Activated CD8-positive, alpha-beta memory T cell treated with anti-CD3 and anti-CD28 coated beads for 48 hours (primary cell): ENCODE measurements around the gene PRSS33.

Experiments
- DNase-seq, 3 experiments: peaks; one replicate each; pipeline ENCODE4 v3.0.0-alpha.2; 2020; ENCODE audit warnings: low read depth in 2 of 3, low spot score in 2 of 3

The PRSS33 gene

DNA sequence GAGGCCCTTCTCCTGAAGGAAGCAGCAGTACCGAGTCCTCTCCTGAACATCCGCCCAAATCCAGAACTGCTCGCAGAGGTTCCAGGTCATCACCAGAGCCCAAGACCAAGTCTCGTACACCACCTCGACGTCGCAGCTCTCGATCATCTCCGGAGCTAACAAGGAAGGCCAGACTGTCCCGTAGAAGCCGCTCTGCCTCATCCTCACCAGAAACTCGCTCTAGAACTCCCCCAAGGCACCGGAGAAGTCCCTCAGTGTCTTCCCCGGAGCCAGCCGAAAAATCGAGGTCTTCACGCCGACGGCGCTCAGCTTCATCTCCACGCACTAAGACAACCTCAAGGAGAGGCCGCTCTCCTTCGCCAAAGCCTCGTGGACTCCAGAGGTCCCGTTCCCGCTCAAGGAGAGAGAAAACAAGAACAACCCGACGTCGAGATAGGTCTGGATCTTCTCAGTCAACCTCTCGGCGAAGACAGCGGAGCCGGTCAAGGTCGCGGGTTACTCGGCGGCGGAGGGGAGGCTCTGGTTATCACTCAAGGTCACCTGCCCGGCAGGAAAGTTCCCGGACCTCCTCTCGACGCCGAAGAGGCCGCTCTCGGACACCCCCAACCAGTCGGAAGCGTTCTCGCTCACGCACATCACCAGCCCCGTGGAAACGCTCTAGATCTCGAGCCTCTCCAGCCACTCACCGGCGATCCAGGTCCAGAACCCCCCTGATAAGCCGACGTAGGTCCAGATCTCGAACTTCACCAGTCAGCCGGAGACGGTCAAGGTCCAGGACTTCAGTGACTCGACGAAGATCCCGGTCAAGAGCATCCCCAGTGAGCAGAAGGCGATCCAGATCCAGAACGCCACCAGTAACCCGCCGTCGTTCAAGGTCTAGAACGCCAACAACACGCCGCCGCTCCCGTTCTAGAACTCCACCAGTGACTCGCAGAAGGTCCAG is 21.6 kb downstream of the PRSS33 start:
- DNase-seq, result no peak

DNA sequence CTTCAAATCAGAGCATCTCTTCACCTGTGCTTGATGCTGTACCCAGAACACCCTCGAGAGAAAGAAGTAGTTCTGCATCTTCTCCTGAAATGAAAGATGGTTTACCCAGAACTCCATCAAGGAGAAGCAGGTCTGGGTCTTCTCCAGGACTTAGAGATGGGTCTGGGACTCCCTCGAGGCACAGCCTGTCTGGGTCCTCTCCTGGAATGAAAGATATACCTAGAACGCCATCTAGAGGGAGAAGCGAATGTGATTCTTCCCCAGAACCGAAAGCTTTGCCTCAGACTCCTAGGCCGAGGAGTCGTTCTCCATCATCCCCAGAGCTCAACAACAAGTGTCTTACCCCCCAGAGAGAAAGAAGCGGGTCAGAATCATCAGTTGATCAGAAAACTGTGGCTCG is 22.6 kb downstream of the PRSS33 start:
- no peak for DNase-seq

DNA sequence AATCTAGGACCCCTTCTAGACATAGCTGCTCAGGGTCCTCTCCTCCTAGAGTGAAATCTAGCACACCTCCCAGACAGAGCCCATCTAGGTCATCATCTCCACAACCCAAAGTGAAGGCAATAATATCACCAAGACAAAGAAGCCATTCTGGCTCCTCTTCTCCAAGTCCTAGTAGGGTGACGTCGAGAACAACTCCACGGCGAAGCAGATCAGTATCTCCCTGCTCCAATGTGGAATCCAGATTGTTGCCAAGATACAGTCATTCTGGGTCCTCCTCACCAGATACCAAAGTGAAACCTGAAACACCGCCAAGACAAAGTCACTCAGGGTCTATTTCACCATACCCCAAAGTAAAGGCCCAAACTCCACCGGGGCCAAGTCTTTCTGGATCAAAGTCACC is 24.2 kb downstream of the PRSS33 start:
- DNase-seq, result no peak

- DNase-seq, result no peak
Observed at GRCh38 chr16:2762711-2763110, 24.6 kb downstream of the PRSS33 start.

- no peak for DNase-seq
Observed at GRCh38 chr16:2761886-2762583, 25.3 kb downstream of the PRSS33 start.

DNA sequence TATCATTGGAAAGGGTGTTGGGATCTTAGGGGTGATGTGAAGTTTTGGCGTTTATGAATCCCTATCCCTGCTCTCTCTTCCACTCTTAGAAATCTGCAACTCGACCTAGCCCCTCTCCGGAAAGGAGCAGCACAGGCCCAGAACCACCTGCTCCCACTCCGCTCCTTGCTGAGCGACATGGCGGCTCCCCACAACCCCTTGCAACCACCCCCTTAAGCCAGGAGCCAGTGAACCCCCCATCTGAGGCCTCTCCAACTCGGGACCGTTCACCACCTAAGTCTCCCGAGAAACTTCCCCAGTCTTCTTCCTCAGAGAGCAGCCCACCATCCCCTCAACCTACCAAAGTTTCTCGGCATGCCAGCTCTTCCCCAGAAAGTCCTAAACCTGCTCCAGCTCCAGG is 25.9 kb downstream of the PRSS33 start:
- DNase-seq, result no peak

DNA sequence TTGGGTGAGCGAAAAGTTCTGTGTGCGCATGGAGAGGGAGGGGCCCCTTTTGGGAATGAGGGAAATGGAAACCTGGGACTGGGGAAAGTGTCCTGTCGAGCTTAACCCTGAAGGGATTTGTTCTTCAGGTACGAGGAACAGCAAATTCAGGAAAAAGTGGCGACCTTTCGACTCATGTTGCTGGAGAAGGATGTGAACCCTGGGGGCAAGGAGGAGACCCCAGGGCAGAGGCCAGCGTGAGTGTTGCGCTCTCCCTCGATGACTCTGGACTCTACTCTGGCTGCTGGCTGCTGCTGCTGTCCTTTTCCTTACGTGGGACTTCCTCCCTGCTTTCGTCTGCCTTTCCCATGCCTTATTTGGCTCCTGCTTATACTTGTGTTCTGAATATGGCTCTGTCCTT is 30.0 kb downstream of the PRSS33 start:
- no peak for DNase-seq

DNA sequence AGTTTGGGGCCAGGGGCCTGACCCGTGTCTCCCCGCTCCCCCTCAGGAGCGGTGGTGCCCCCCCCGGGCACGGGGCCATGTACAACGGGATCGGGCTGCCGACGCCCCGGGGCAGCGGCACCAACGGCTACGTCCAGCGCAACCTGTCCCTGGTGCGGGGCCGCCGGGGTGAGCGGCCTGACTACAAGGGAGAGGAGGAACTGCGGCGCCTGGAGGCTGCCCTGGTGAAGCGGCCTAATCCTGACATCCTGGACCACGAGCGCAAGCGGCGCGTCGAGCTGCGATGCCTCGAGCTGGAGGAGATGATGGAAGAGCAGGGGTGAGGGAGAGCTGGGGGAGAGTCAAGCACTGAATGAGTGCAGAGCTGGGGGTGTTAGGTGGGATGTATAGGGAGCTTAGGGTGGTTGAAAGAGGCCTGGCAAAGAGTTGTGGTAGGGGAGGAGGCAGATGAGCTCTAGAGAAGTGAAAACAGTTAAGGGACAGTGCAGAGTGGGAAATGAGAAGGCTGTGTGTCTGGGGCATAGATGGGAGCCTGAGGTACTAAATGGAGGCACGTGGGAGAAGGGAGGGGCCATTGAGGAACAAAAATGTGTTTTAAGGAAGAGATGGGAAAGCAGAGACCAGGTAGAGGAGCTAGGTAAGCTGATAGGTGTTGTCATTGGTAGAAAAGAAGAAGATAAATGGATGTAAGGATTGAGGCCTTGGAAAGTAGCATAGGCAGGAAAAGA is 30.9 kb downstream of the PRSS33 start:
- DNase-seq, result no peak

GRCh38 chr16:2755158-2755557 is 32.2 kb downstream of the PRSS33 start:
- DNase-seq, result no peak

GRCh38 chr16:2753733-2754020 is 33.7 kb downstream of the PRSS33 start:
- DNase-seq, result no peak

GRCh38 chr16:2752850-2753732 is 34.3 kb downstream of the PRSS33 start:
- peak in 2 of 3 experiments; percentile 41 to 63 for DNase-seq

DNA sequence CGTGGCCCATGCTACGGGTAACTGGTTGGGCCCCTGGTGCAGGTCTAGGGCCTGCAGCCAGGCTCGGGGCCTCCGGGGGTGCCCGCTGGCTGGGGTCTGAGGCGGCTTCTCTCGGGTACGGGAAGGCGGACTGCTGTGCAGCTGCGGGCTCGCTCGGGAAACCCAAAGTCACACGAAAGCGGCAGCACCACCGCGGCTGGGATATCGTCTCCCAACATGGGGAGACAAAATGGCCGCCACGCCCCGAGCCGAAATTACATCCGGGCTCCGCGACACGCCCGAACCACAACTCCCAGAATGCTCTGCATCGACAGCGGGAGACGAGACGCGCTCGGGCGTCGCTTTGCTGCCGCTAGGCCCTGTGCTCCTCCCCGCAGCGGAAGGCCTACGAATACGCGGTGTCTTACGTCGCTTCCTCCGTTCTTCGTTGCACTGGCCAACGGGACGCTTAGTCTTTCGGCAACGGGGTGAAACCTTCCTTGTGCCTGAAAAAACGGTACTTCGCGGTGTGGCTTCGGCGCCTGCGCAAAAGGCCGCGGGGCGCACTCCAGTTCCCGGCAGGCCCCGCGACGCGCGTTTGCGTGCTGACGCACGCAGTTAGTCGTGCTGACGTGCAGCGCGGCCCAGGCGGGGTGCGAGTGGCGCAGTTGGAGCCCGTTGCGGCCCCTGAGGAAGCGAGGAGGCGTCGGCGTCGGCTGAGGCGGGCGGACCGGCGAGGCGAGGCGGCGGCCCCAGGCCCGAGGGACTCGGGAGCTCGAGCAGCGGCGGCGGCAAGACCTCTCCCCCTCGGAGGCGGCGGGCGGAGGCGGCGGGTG is 35.1 kb downstream of the PRSS33 start, which contains the start of gene SRRM2:
SRRM2 (plus strand) TSS at position 604 of the 815 bp plus-strand sequence. CDS start 3,727 bp downstream, outside the sequence.
- peak; percentile 86 to 92 (median 91) for DNase-seq

DNA sequence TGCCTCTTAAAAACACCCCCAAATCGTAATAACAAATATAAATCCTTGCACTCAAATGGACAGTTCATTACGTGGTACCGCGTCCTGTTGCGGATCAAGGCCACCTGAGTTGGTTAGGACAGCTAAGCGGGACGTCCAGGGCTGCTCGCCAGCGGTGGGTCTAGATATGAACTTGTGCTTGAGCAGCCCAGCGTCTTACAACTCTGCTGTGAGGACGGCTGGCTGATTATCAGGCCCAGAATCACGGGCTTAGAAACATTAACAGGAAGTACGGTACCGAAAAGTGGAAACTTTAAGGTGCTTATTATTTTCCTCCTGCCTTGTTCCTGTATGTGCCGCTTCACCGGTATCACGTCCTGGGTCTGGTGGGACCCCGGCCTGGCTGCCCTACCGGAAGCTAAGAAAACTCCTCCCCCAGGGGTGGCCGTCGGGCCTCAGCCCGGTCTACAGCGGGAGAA is 35.8 kb downstream of the PRSS33 start:
- no peak for DNase-seq

- DNase-seq, result no peak
Observed at GRCh38 chr16:2749936-2750335, 37.4 kb downstream of the PRSS33 start.

DNA sequence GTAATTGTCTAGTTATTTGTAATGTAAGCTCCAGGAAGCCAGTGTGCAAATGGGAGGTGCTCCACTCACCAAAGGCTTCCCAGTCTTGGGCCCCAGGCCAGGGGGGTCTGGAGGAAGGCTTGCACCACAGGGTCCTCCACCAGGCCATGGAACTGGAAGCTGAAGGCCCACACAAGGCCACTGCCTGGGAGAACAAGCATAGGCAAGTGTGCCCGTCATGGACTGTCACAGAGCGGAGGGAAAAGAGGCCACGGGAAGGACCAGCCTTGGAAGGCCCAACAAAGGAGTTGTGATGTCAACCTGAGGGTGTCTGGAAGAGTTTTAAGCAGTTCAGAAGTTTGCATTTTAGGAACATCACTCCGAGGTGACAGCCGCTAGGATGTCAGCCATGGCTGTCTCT is 37.9 kb downstream of the PRSS33 start:
- DNase-seq, result no peak

GRCh38 chr16:2748757-2749455 is 38.5 kb downstream of the PRSS33 start:
- no peak for DNase-seq

GRCh38 chr16:2745961-2746360 is 41.4 kb downstream of the PRSS33 start:
- no peak for DNase-seq

DNA sequence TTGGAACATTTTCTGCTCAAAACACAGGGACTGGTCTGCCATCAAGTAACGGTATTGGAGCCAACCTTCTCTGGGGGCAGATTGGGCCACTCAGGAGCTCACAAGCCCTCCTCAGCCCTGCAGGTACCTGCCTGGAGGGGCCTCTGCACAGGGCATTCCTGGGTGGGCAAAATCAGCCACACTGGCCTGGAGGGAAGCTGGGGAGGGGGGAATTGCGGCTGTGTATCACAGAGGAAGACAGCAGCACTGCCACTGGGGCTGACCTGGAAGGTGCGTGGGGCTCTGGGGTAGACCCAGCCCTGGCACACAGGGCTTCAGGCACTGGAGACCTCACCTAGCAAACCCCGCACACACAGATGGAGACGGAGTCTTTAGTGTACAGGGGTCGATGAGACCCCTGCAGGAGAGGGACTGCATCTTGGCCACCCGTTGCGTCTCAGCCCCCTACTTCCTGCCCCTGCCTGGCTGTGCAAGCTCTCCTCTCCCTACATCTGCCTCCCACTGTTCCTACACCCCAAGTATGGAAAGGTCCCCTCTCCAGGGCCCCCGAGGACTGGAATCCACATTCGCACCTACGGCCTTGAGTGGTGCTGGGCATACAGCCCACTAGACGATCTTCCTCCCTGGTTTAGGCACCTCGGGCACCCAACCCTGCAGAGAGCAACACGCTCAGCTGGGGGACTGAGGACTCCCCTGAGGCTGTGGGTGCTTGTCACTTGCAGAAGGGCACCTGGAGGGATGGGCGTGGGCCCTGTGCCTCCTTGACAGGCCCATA is 42.1 kb downstream of the PRSS33 start:
- DNase-seq, result no peak
